Measurements from ENCODE around the gene CFAP299. TPM values are rescaled to one million over a fixed set of nuclear protein-coding genes. Genes with fewer than 3 reads are reported as not detected.

The CFAP299 gene
- total RNA-seq, 1 donor from 2014 or later: not detected

- H3K27me3 Mint-ChIP-seq (ENCODE audit: unreplicated experiment): peaks cover 25% of the 10 kb centered on the region
- no peaks in the 10 kb centered on the region for H3K9me3 Mint-ChIP-seq (ENCODE audit: unreplicated experiment)
- DNase-seq (ENCODE audit: extremely low spot score, unreplicated experiment): no peak
- TF ChIP-seq, protein P1, sequence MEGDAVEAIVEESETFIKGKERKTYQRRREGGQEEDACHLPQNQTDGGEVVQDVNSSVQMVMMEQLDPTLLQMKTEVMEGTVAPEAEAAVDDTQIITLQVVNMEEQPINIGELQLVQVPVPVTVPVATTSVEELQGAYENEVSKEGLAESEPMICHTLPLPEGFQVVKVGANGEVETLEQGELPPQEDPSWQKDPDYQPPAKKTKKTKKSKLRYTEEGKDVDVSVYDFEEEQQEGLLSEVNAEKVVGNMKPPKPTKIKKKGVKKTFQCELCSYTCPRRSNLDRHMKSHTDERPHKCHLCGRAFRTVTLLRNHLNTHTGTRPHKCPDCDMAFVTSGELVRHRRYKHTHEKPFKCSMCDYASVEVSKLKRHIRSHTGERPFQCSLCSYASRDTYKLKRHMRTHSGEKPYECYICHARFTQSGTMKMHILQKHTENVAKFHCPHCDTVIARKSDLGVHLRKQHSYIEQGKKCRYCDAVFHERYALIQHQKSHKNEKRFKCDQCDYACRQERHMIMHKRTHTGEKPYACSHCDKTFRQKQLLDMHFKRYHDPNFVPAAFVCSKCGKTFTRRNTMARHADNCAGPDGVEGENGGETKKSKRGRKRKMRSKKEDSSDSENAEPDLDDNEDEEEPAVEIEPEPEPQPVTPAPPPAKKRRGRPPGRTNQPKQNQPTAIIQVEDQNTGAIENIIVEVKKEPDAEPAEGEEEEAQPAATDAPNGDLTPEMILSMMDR (IDR thresholded peaks at IDR 0.05): no peak
- H3K27ac Mint-ChIP-seq (ENCODE audit: unreplicated experiment): no peak overlapping the region
- H3K4me3 Mint-ChIP-seq (ENCODE audit: unreplicated experiment): no peak overlapping the region
- H3K36me3 Mint-ChIP-seq (ENCODE audit: unreplicated experiment): no peaks in the 10 kb centered on the region
- no peaks in the 10 kb centered on the region for H3K4me1 Mint-ChIP-seq (ENCODE audit: unreplicated experiment)
Observed at GRCh38 chr4:80540349-80540748, 204.8 kb downstream of the CFAP299 start.

DNA sequence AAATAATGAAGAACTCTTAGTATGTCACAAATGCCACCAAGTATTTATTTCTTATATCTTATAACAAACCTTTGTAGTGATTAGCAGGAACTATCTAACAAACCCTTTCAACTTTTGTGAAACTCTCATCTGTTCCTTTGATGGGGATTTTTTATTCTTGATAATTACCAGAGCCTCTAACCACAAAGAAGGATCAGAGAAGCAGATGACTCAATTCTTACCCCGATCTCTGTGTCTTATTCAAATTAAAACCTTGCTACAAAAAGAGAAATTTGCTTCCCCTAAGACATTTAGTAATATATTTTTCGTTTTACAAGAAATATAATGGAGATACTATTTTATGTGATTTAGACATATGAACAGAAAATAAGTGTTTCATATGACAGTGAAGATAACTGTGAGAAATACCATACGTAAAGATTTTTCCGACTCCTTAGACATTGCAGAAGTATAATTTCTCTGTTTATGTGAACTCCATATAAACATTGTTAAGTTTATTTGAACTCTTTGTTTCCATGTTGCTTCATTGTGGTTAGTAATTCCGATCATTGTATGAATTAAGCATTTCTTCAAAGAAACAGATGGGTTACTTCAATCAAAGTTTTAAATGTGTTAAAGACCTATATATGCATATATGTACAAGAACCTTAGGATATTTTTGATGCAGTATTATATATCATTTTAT is 205.4 kb downstream of the CFAP299 start:
- no peak for DNase-seq (ENCODE audit: extremely low spot score, unreplicated experiment)
- Mint-ChIP-seq H3K27me3 (ENCODE audit: unreplicated experiment) (peaks cover 24% of the 10 kb centered on the region), H3K36me3 (ENCODE audit: unreplicated experiment) (no peaks in the 10 kb centered on the region), H3K9me3 (ENCODE audit: unreplicated experiment) (no peaks in the 10 kb centered on the region), H3K27ac (ENCODE audit: unreplicated experiment) (no peak overlapping the region), H3K4me3 (ENCODE audit: unreplicated experiment) (no peak overlapping the region), H3K4me1 (ENCODE audit: unreplicated experiment) (no peaks in the 10 kb centered on the region)
- TF ChIP-seq, protein P1 (IDR thresholded peaks at IDR 0.05): no peak

- H3K36me3 Mint-ChIP-seq (ENCODE audit: unreplicated experiment): no peaks in the 10 kb centered on the region
- H3K27ac Mint-ChIP-seq (ENCODE audit: unreplicated experiment): no peak overlapping the region
- TF ChIP-seq, protein P1 (IDR thresholded peaks at IDR 0.05): no peak
- no peak overlapping the region for H3K4me3 Mint-ChIP-seq (ENCODE audit: unreplicated experiment)
- H3K27me3 Mint-ChIP-seq (ENCODE audit: unreplicated experiment): peaks cover 20% of the 10 kb centered on the region
- no peak for DNase-seq (ENCODE audit: extremely low spot score, unreplicated experiment)
- H3K9me3 Mint-ChIP-seq (ENCODE audit: unreplicated experiment): no peaks in the 10 kb centered on the region
- H3K4me1 Mint-ChIP-seq (ENCODE audit: unreplicated experiment): no peaks in the 10 kb centered on the region
Observed at GRCh38 chr4:80542747-80543146, 207.2 kb downstream of the CFAP299 start.

GRCh38 chr4:80560337-80560736 is 224.8 kb downstream of the CFAP299 start:
- TF ChIP-seq, protein P1 (IDR thresholded peaks at IDR 0.05): no peak
- no peak overlapping the region for H3K4me3 Mint-ChIP-seq (ENCODE audit: unreplicated experiment)
- DNase-seq (ENCODE audit: extremely low spot score, unreplicated experiment): no peak
- H3K9me3 Mint-ChIP-seq (ENCODE audit: unreplicated experiment): no peaks in the 10 kb centered on the region
- H3K27me3 Mint-ChIP-seq (ENCODE audit: unreplicated experiment): no peaks in the 10 kb centered on the region
- no peaks in the 10 kb centered on the region for H3K4me1 Mint-ChIP-seq (ENCODE audit: unreplicated experiment)
- H3K36me3 Mint-ChIP-seq (ENCODE audit: unreplicated experiment): no peaks in the 10 kb centered on the region
- no peak overlapping the region for H3K27ac Mint-ChIP-seq (ENCODE audit: unreplicated experiment)

DNA sequence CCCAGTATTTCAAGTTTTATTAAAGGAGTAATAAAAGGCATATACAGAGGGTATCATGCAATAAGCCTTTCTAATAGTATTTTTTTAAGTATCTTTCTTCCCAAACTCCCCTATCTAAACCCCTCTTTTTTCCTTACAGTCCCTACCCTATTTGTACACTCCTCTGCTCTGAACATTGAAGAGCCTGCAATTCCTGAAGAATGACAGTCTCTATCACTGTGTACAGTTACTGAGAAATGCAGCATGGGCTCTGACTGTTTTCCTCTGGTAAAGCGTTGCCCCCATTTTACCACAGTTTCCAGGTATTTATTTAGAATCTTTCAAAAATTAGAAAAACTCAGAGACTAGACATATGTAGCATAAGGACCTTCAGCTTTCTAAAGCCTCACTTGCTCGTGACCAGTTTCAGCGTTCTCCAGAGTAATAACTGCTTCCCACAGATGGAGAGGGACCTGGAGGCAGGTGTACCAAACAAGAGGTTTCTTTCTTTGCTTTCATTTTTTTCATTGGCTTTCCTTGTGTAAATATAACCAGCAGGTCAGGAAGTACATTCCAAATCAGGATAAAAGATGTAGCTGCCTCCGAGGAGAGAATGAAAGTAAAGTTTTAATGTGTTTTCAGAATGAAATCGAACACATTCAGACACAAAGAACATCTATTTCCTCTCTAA is 230.8 kb downstream of the CFAP299 start:
- no peaks in the 10 kb centered on the region for H3K9me3 Mint-ChIP-seq (ENCODE audit: unreplicated experiment)
- H3K36me3 Mint-ChIP-seq (ENCODE audit: unreplicated experiment): no peaks in the 10 kb centered on the region
- H3K27ac Mint-ChIP-seq (ENCODE audit: unreplicated experiment): no peak overlapping the region
- TF ChIP-seq, protein P1 (IDR thresholded peaks at IDR 0.05): no peak
- H3K4me1 Mint-ChIP-seq (ENCODE audit: unreplicated experiment): no peaks in the 10 kb centered on the region
- peaks cover 20% of the 10 kb centered on the region for H3K27me3 Mint-ChIP-seq (ENCODE audit: unreplicated experiment)
- no peak for DNase-seq (ENCODE audit: extremely low spot score, unreplicated experiment)
- H3K4me3 Mint-ChIP-seq (ENCODE audit: unreplicated experiment): no peak overlapping the region
